ENCODE measurements around the gene ZNF789. TPM values are rescaled to one million over a fixed set of nuclear protein-coding genes. Genes with fewer than 3 reads are reported as not detected.

Gene ZNF789
- total RNA-seq, 2 donors from 2014 or later: 13.7 to 16.5 TPM

- no peak overlapping the region for H3K4me3 ChIP-seq (ENCODE audit: low read length)
- Mint-ChIP-seq H3K36me3 (ENCODE audit: low read depth) (peaks cover 51% of the 10 kb centered on the region), H3K27ac (no peak overlapping the region), H3K4me1 (no peaks in the 10 kb centered on the region), H3K27me3 (ENCODE audit: insufficient read depth) (no peaks in the 10 kb centered on the region), H3K9me3 (peaks cover 31% of the 10 kb centered on the region), H3K4me3 (no peak overlapping the region)
- peaks cover 16% of the 10 kb centered on the region for H3K9me3 ChIP-seq (ENCODE audit: control insufficient read depth, low read length)
- no peak overlapping the region for H3K27ac ChIP-seq (ENCODE audit: low read depth, low read length)
- DNase-seq: no peak
- H3K36me3 ChIP-seq (ENCODE audit: control insufficient read depth, insufficient read depth, low read length): peaks cover 34% of the 10 kb centered on the region
- H3K9ac ChIP-seq (ENCODE audit: extremely low read depth, low read length, poor library complexity, severe bottlenecking): no peak overlapping the region
- peak; percentile 37 for TF ChIP-seq CTCF (conservative IDR thresholded peaks at IDR 0.05)
- 90 to 91% methylated on average over 1 to 4 of the region's 4 CpGs for WGBS, 2 experiments (ENCODE audit: insufficient coverage in 1 of 2, insufficient read length in 1 of 2)
- H3K4me1 ChIP-seq (ENCODE audit: control insufficient read depth, insufficient read depth, low read length): no peaks in the 10 kb centered on the region
- no peaks in the 10 kb centered on the region for H3K27me3 ChIP-seq (ENCODE audit: control insufficient read depth, insufficient read depth, low read length, poor library complexity, severe bottlenecking)
These were observed 16.5 kb downstream of the ZNF789 start for GRCh38 chr7:99489235-99489634.

GRCh38 chr7:99490878-99491277 is 18.2 kb downstream of the ZNF789 start:
- Mint-ChIP-seq H3K27me3 (ENCODE audit: insufficient read depth) (no peaks in the 10 kb centered on the region), H3K27ac (no peak overlapping the region), H3K9me3 (peaks cover 48% of the 10 kb centered on the region), H3K4me3 (no peak overlapping the region), H3K4me1 (no peaks in the 10 kb centered on the region), H3K36me3 (ENCODE audit: low read depth) (peaks cover 58% of the 10 kb centered on the region)
- WGBS, 2 experiments (ENCODE audit: insufficient coverage in 1 of 2, insufficient read length in 1 of 2): 67 to 84% methylated on average over 2 to 3 of the region's 3 CpGs
- Histone ChIP-seq H3K4me3 (ENCODE audit: low read length) (no peak overlapping the region), H3K27me3 (ENCODE audit: control insufficient read depth, insufficient read depth, low read length, poor library complexity, severe bottlenecking) (no peaks in the 10 kb centered on the region), H3K4me1 (ENCODE audit: control insufficient read depth, insufficient read depth, low read length) (no peaks in the 10 kb centered on the region), H3K27ac (ENCODE audit: low read depth, low read length) (no peak overlapping the region), H3K9me3 (ENCODE audit: control insufficient read depth, low read length) (peaks cover 28% of the 10 kb centered on the region), H3K9ac (ENCODE audit: extremely low read depth, low read length, poor library complexity, severe bottlenecking) (no peak overlapping the region), H3K36me3 (ENCODE audit: control insufficient read depth, insufficient read depth, low read length) (peaks cover 33% of the 10 kb centered on the region)
- no peak for DNase-seq
- peak; percentile 57 for TF ChIP-seq CTCF (conservative IDR thresholded peaks at IDR 0.05)

- Histone ChIP-seq H3K9me3 (ENCODE audit: control insufficient read depth, low read length) (peaks cover 28% of the 10 kb centered on the region), H3K36me3 (ENCODE audit: control insufficient read depth, insufficient read depth, low read length) (peaks cover 40% of the 10 kb centered on the region), H3K27ac (ENCODE audit: low read depth, low read length) (no peak overlapping the region), H3K27me3 (ENCODE audit: control insufficient read depth, insufficient read depth, low read length, poor library complexity, severe bottlenecking) (no peaks in the 10 kb centered on the region), H3K4me3 (ENCODE audit: low read length) (peak overlapping the region; percentile 60), H3K4me1 (ENCODE audit: control insufficient read depth, insufficient read depth, low read length) (no peaks in the 10 kb centered on the region), H3K9ac (ENCODE audit: extremely low read depth, low read length, poor library complexity, severe bottlenecking) (no peak overlapping the region)
- no peaks in the 10 kb centered on the region for H3K27me3 Mint-ChIP-seq (ENCODE audit: insufficient read depth)
- peaks cover 12% of the 10 kb centered on the region for H3K4me1 Mint-ChIP-seq
- 96 to 98% methylated on average over 6 of the region's 6 CpGs for WGBS, 2 experiments (ENCODE audit: insufficient coverage in 1 of 2, insufficient read length in 1 of 2)
- DNase-seq: no peak
- no peak overlapping the region for H3K27ac Mint-ChIP-seq
- H3K9me3 Mint-ChIP-seq: peaks cover 46% of the 10 kb centered on the region
- TF ChIP-seq CTCF (conservative IDR thresholded peaks at IDR 0.05): no peak
- no peak overlapping the region for H3K4me3 Mint-ChIP-seq
- peaks cover 61% of the 10 kb centered on the region for H3K36me3 Mint-ChIP-seq (ENCODE audit: low read depth)
These were observed 21.1 kb downstream of the ZNF789 start for GRCh38 chr7:99493823-99494222.

Data from endodermal cell (in vitro differentiated cells).